CD4-positive, alpha-beta T cell (primary cell): ENCODE data around the gene MAJIN. TPM values are rescaled to one million over a fixed set of nuclear protein-coding genes. Genes with fewer than 3 reads are reported as not detected.

ENCODE experiments used
- ATAC-seq: fragments of 200-7000 bp; cut with Tn5 transposase; one replicate; pipeline ENCODE4 v1.10.0; 2022; ENCODE audit warnings: mild to moderate bottlenecking; ENCODE audit not compliant: poor library complexity
- CTCF ChIA-PET: fragments of 350-600 bp; sonication (Branson Sonifier 250); formaldehyde crosslinking; loops from one replicate; lab custom pipeline; 2021; ENCODE audit warnings: antibody characterized with exemption, inconsistent platforms; lab: Charles Lee
- POLR2A ChIA-PET: fragments of 350-600 bp; sonication (Branson Sonifier 250); formaldehyde crosslinking; loops from one replicate; lab custom pipeline; 2021; ENCODE audit warnings: antibody characterized with exemption, inconsistent platforms; lab: Charles Lee
- DNase-seq, 14 experiments: peaks; one replicate each; pipeline ENCODE4 v3.0.0-alpha.2; 2013 to 2020; ENCODE audit warnings: mixed read lengths in 2 of 14
- H3K27ac ChIP-seq, 2 donors: one replicate each; pipeline versions ENCODE4 v1.5.1 to v1.7.0; 2013; ENCODE audit warnings: low read length in 2 of 2, low read depth in 1 of 2, mild to moderate bottlenecking in 1 of 2
- H3K27me3 ChIP-seq, 2 experiments: 1 replicate in 1 of 2; 2 replicates in 1 of 2; pipeline versions ENCODE4 v1.6.1 to v1.7.0; 2013; ENCODE audit warnings: low read length in 2 of 2, control low read depth in 1 of 2, mild to moderate bottlenecking in 1 of 2, moderate library complexity in 1 of 2; ENCODE audit not compliant: insufficient read depth in 2 of 2, control insufficient read depth in 1 of 2
- H3K36me3 ChIP-seq: one replicate; pipeline ENCODE4 v1.6.1; 2013; ENCODE audit warnings: low read length, control low read depth; ENCODE audit not compliant: insufficient read depth
- H3K4me1 ChIP-seq: one replicate; pipeline ENCODE4 v1.6.1; 2013; ENCODE audit warnings: low read length, control low read depth; ENCODE audit not compliant: insufficient read depth
- H3K4me3 ChIP-seq: one replicate; pipeline ENCODE4 v1.5.1; 2013; ENCODE audit warnings: mild to moderate bottlenecking, low read length, moderate library complexity
- H3K9me3 ChIP-seq, 2 experiments: 1 replicate in 1 of 2; 2 replicates in 1 of 2; pipeline versions ENCODE4 v1.6.1 to v1.7.0; 2013; ENCODE audit warnings: low read length in 2 of 2, mild to moderate bottlenecking in 2 of 2, control low read depth in 1 of 2, moderate library complexity in 1 of 2; ENCODE audit not compliant: control insufficient read depth in 1 of 2, insufficient read depth in 1 of 2
- H3K27ac Mint-ChIP-seq: one replicate; pipeline ENCODE4 v1.8.0; 2020; ENCODE audit warnings: mixed read lengths
- H3K27me3 Mint-ChIP-seq: one replicate; pipeline ENCODE4 v1.8.0; 2021; ENCODE audit warnings: mixed read lengths
- H3K36me3 Mint-ChIP-seq: one replicate; pipeline ENCODE4 v1.8.0; 2021; ENCODE audit warnings: low read depth, mixed read lengths
- H3K4me1 Mint-ChIP-seq: one replicate; pipeline ENCODE4 v1.8.0; 2021; ENCODE audit warnings: low read depth, mixed read lengths
- H3K4me3 Mint-ChIP-seq: one replicate; pipeline ENCODE4 v1.8.0; 2020; ENCODE audit warnings: mild to moderate bottlenecking, mixed read lengths
- H3K9me3 Mint-ChIP-seq: one replicate; pipeline ENCODE4 v1.8.0; 2020; ENCODE audit warnings: mixed read lengths
- CTCF ChIP-seq: fragments of 200-600 bp; IDR thresholded peaks from one replicate; pipeline ENCODE4 v1.8.0; 2022; ENCODE audit warnings: antibody characterized with exemption, mild to moderate bottlenecking
- intact Hi-C, 2 experiments: fragments of 100-400 bp; cut with DNase I in 1 of 2; cut with micrococcal nuclease in 1 of 2; formaldehyde crosslinking; loops; one replicate each; pipeline versions ENCODE4 v1.15.1 to v1.9.0; 2023 to 2025; cut with DNase I, micrococcal nuclease
- total RNA-seq, 174 experiments: library from RNA in 2 of 174; stranded (reverse) in 2 of 174; gene quantifications; one replicate each; pipeline ENCODE4 v1.2.3 and lab custom pipeline; 2021 to 2026

MAJIN gene
- total RNA-seq, 2 experiments from 2014 or later: 0.50 to 0.55 TPM

- ChIA-PET CTCF (no interaction called here), POLR2A (no interaction called here)
- H3K27me3 ChIP-seq: no peaks in the 10 kb centered on the region
- no peak for ATAC-seq
- Mint-ChIP-seq H3K27ac (no peak overlapping the region), H3K4me3 (no peak overlapping the region), H3K9me3 (no peaks in the 10 kb centered on the region), H3K27me3 (no peaks in the 10 kb centered on the region), H3K4me1 (peaks cover 11% of the 10 kb centered on the region), H3K36me3 (peaks cover 17% of the 10 kb centered on the region)
- peaks cover 13% of the 10 kb centered on the region for H3K36me3 ChIP-seq
- H3K27ac ChIP-seq: no peak overlapping the region
- DNase-seq: no peak
- H3K4me3 ChIP-seq: no peak overlapping the region
- intact Hi-C loops: loop anchor here (5.0 to 10.0 kb wide), 2 partner anchors 105 to 107 kb away; no protein-coding TSS in a partner anchor
- no peaks in the 10 kb centered on the region for H3K9me3 ChIP-seq
- H3K4me1 ChIP-seq: peaks cover 29% of the 10 kb centered on the region
- TF ChIP-seq CTCF: no peak
Measured at GRCh38 chr11:64891880-64892279, 80.0 kb downstream of the MAJIN start.

- POLR2A ChIA-PET: no interaction called here
- H3K9me3 ChIP-seq: no peaks in the 10 kb centered on the region
- peaks cover 13% of the 10 kb centered on the region for H3K36me3 ChIP-seq
- H3K4me1 ChIP-seq: peaks cover 29% of the 10 kb centered on the region
- Mint-ChIP-seq H3K27ac (no peak overlapping the region), H3K4me1 (peaks cover 11% of the 10 kb centered on the region), H3K36me3 (peaks cover 12% of the 10 kb centered on the region), H3K27me3 (no peaks in the 10 kb centered on the region), H3K4me3 (no peak overlapping the region), H3K9me3 (no peaks in the 10 kb centered on the region)
- H3K27ac ChIP-seq: no peak overlapping the region
- intact Hi-C loops: loop anchor here (5.0 to 10.0 kb wide), 2 partner anchors 104 to 107 kb away; no protein-coding TSS in a partner anchor
- CTCF ChIA-PET: interaction anchor here (1.4 kb wide), 1 partner anchor 18 kb away, joined by 4 read pairs; no protein-coding TSS in a partner anchor
- H3K4me3 ChIP-seq: no peak overlapping the region
- DNase-seq (no peak), ATAC-seq (no peak)
- H3K27me3 ChIP-seq: no peaks in the 10 kb centered on the region
- TF ChIP-seq CTCF: no peak
Measured at GRCh38 chr11:64891215-64891848, 80.6 kb downstream of the MAJIN start.

GRCh38 chr11:64890522-64890939 is 81.4 kb downstream of the MAJIN start:
- ChIA-PET POLR2A (interaction anchor here (1.0 kb wide), 1 partner anchor 46 kb away, joined by 3 read pairs; the partner anchor contains the start of gene CDC42BPG), CTCF (interaction anchor here (1.4 kb wide), 1 partner anchor 17 kb away, joined by 4 read pairs; no protein-coding TSS in a partner anchor)
- no peak overlapping the region for H3K27ac ChIP-seq
- H3K27ac Mint-ChIP-seq: no peak overlapping the region
- H3K27me3 Mint-ChIP-seq: no peaks in the 10 kb centered on the region
- H3K36me3 Mint-ChIP-seq: peaks cover 5% of the 10 kb centered on the region
- no peak for TF ChIP-seq CTCF
- ATAC-seq (no peak), DNase-seq (no peak)
- H3K9me3 Mint-ChIP-seq: no peaks in the 10 kb centered on the region
- H3K36me3 ChIP-seq: peaks cover 6% of the 10 kb centered on the region
- intact Hi-C loops: loop anchor here (5.0 to 10.0 kb wide), 2 partner anchors 103 to 106 kb away; no protein-coding TSS in a partner anchor
- H3K4me3 ChIP-seq: no peak overlapping the region
- no peak overlapping the region for H3K4me3 Mint-ChIP-seq
- H3K4me1 Mint-ChIP-seq: peaks cover 17% of the 10 kb centered on the region
- H3K27me3 ChIP-seq: no peaks in the 10 kb centered on the region
- peaks cover 34% of the 10 kb centered on the region for H3K4me1 ChIP-seq
- no peaks in the 10 kb centered on the region for H3K9me3 ChIP-seq
